Transverse colon (tissue), 3 donors: ENCODE data around the gene TMSB4X.

Experiments used
- POLR2A ChIP-seq: fragments of 450-650 bp; IDR thresholded peaks from one replicate; pipeline ENCODE4 v1.6.1; 2016; ENCODE audit warnings: antibody characterized with exemption, mild to moderate bottlenecking, moderate library complexity
- TF ChIP-seq, protein P1 (sequence below), 5 experiments: fragments of 200-600 bp in 3 of 5; fragments of 450-650 bp in 2 of 5; sonication (generic) in 3 of 5; IDR thresholded peaks; 1 replicate in 2 of 5; 2 replicates in 3 of 5; pipeline ENCODE4 v1.5.1; 2016 to 2017; ENCODE audit warnings: antibody characterized with exemption in 5 of 5, inconsistent platforms in 3 of 5, mild to moderate bottlenecking in 2 of 5, moderate library complexity in 1 of 5

DNA sequence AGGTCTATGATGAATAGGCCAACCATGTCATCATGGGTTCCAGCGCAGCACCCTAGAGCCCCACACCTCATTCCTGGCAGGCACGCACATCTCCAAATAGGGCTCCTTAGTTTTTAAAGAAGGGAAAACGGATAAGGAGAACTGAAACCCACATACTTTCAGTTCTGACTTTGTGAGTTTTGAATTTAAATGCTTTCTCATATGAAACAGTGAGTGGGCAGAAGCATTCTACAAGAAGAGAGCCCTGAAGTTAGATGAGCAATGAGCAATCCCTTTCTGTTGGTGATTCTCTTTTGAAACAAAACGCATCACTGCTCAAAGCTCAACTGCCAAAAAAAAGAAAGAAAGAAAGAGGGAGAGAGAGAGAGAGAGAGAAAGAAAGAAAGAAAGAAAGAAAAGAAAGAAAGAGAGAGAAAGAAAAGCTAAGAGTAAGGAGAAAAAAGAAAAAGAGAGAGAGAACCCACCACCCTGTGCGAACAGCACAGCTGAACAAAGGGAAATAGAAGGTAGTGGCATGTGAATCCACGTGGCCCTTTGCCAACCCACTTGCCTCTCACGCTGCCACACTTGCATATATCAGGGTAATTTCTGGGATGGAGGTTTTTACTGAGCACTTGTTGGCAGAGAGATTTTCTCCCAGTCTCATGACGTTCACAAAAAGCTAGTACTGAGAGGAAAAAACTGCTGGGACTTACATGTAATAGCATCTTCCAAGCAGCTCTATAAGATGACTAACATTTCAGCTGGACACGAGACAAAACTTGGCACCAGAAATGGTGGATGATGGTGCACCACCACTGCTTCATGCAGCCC, 31.0 kb downstream of the TMSB4X start:
- TF ChIP-seq, protein P1, sequence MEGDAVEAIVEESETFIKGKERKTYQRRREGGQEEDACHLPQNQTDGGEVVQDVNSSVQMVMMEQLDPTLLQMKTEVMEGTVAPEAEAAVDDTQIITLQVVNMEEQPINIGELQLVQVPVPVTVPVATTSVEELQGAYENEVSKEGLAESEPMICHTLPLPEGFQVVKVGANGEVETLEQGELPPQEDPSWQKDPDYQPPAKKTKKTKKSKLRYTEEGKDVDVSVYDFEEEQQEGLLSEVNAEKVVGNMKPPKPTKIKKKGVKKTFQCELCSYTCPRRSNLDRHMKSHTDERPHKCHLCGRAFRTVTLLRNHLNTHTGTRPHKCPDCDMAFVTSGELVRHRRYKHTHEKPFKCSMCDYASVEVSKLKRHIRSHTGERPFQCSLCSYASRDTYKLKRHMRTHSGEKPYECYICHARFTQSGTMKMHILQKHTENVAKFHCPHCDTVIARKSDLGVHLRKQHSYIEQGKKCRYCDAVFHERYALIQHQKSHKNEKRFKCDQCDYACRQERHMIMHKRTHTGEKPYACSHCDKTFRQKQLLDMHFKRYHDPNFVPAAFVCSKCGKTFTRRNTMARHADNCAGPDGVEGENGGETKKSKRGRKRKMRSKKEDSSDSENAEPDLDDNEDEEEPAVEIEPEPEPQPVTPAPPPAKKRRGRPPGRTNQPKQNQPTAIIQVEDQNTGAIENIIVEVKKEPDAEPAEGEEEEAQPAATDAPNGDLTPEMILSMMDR (IDR thresholded peaks at IDR 0.05), result no peak
- TF ChIP-seq POLR2A, result no peak
